Suprapubic skin (tissue), 4 donors: ENCODE results near the gene KIRREL1.

Experiments
- EP300 ChIP-seq: sonication (generic); formaldehyde crosslinking; IDR thresholded peaks from one replicate; pipeline ENCODE4 v1.6.1; 2017; ENCODE audit warnings: antibody characterized with exemption
- POLR2A ChIP-seq, 2 donors: fragments of 450-650 bp; IDR thresholded peaks; one replicate each; pipeline ENCODE4 v1.6.1; 2017; ENCODE audit warnings: antibody characterized with exemption in 2 of 2, mild to moderate bottlenecking in 2 of 2, moderate library complexity in 2 of 2
- POLR2AphosphoS5 ChIP-seq, 3 donors: sonication (generic); formaldehyde crosslinking; IDR thresholded peaks; one replicate each; pipeline ENCODE4 v1.6.1; 2017; ENCODE audit warnings: antibody characterized with exemption in 3 of 3
- TF ChIP-seq, protein P1 (sequence below), 2 donors: fragments of 200-600 bp in 1 of 2; fragments of 450-650 bp in 1 of 2; sonication (generic) in 1 of 2; IDR thresholded peaks; one replicate each; pipeline ENCODE4 v1.5.1; 2016 to 2019; ENCODE audit warnings: antibody characterized with exemption in 2 of 2, mild to moderate bottlenecking in 1 of 2, moderate library complexity in 1 of 2

DNA sequence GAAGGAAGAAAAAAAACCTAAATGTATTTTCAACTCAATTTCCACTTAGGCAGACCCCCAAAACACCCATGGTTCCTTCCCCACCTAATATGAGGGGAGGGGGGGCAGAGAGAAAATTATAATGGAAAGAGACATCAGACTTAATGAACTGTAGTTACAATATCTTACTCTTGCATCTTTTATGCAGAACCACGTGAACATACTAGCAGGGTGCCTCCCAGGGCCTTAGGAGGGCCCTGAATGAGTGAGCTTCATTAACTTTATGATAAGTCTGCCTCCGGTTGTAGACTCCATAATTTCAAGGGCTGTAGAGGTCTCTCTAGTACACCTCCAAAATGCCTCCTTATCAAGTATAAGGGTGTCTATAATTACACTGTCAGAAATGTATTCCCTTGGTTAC is 11.3 kb upstream of the KIRREL1 start:
- TF ChIP-seq, protein P1, sequence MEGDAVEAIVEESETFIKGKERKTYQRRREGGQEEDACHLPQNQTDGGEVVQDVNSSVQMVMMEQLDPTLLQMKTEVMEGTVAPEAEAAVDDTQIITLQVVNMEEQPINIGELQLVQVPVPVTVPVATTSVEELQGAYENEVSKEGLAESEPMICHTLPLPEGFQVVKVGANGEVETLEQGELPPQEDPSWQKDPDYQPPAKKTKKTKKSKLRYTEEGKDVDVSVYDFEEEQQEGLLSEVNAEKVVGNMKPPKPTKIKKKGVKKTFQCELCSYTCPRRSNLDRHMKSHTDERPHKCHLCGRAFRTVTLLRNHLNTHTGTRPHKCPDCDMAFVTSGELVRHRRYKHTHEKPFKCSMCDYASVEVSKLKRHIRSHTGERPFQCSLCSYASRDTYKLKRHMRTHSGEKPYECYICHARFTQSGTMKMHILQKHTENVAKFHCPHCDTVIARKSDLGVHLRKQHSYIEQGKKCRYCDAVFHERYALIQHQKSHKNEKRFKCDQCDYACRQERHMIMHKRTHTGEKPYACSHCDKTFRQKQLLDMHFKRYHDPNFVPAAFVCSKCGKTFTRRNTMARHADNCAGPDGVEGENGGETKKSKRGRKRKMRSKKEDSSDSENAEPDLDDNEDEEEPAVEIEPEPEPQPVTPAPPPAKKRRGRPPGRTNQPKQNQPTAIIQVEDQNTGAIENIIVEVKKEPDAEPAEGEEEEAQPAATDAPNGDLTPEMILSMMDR (IDR thresholded peaks at IDR 0.05), result no peak
- no peak for TF ChIP-seq EP300
- no peak for TF ChIP-seq POLR2AphosphoS5 (IDR thresholded peaks at IDR 0.05)
- no peak for TF ChIP-seq POLR2A (IDR thresholded peaks at IDR 0.05)
